H9 (cell line): ENCODE results near the gene MOB4. TPM values are rescaled to one million over a fixed set of nuclear protein-coding genes. Genes with fewer than 3 reads are reported as not detected.

Source experiments
- DNase-seq: peaks from one replicate; pipeline ENCODE4 v3.0.0-alpha.2; 2017
- H2AFZ ChIP-seq: one replicate; pipeline ENCODE4 v1.6.1; 2013; ENCODE audit warnings: mild to moderate bottlenecking, low read length, control low read depth, moderate library complexity
- H2AK5ac ChIP-seq: 2 replicates; pipeline ENCODE4 v1.6.1; 2013; ENCODE audit warnings: low read length, control low read depth, mixed read lengths; ENCODE audit not compliant: insufficient read length
- H2BK120ac ChIP-seq: one replicate; pipeline ENCODE4 v1.6.1; 2013; ENCODE audit warnings: low read depth, mild to moderate bottlenecking, low read length, control low read depth, inconsistent platforms; ENCODE audit not compliant: poor library complexity, severe bottlenecking
- H2BK12ac ChIP-seq: 2 replicates; pipeline ENCODE4 v1.6.1; 2013; ENCODE audit warnings: low read length, control low read depth, mixed read lengths, low read depth; ENCODE audit not compliant: insufficient read length
- H2BK15ac ChIP-seq: 2 replicates; pipeline ENCODE4 v1.6.1; 2013; ENCODE audit warnings: low read depth, low read length, control low read depth
- H2BK20ac ChIP-seq: one replicate; pipeline ENCODE4 v1.6.1; 2013; ENCODE audit warnings: low read depth, mild to moderate bottlenecking, low read length, control low read depth, inconsistent platforms; ENCODE audit not compliant: poor library complexity, severe bottlenecking
- H2BK5ac ChIP-seq: 2 replicates; pipeline ENCODE4 v1.6.1; 2013; ENCODE audit warnings: low read length, control low read depth, mixed read lengths; ENCODE audit not compliant: insufficient read length
- H3K14ac ChIP-seq: 2 replicates; pipeline ENCODE4 v1.6.1; 2013; ENCODE audit warnings: low read length, control low read depth; ENCODE audit not compliant: insufficient read depth
- H3K18ac ChIP-seq: 2 replicates; pipeline ENCODE4 v1.6.1; 2013; ENCODE audit warnings: low read depth, mild to moderate bottlenecking, mixed read lengths, low read length, control low read depth; ENCODE audit not compliant: insufficient read length
- H3K23ac ChIP-seq: 2 replicates; pipeline ENCODE4 v1.6.1; 2013; ENCODE audit warnings: low read length, control low read depth, mixed read lengths, low read depth; ENCODE audit not compliant: insufficient read length
- H3K23me2 ChIP-seq: 2 replicates; pipeline ENCODE4 v1.6.1; 2013; ENCODE audit warnings: low read depth, mild to moderate bottlenecking, mixed read lengths, low read length, control low read depth; ENCODE audit not compliant: insufficient read length, poor library complexity, severe bottlenecking
- H3K27ac ChIP-seq: 2 replicates; pipeline ENCODE4 v1.5.1; 2013; ENCODE audit warnings: low read length, control low read depth, mixed read lengths, low read depth; ENCODE audit not compliant: insufficient read length
- H3K27me3 ChIP-seq: 2 replicates; pipeline ENCODE4 v1.6.1; 2013; ENCODE audit warnings: low read length, control low read depth, inconsistent platforms; ENCODE audit not compliant: insufficient read depth
- H3K4ac ChIP-seq: 2 replicates; pipeline ENCODE4 v1.6.1; 2013; ENCODE audit warnings: low read depth, mild to moderate bottlenecking, control low read depth, inconsistent platforms, low read length, moderate library complexity
- H3K4me1 ChIP-seq: 2 replicates; pipeline ENCODE4 v1.6.1; 2013; ENCODE audit warnings: low read length, control low read depth, inconsistent platforms; ENCODE audit not compliant: insufficient read depth
- H3K4me2 ChIP-seq: 2 replicates; pipeline ENCODE4 v1.6.1; 2013; ENCODE audit warnings: low read length, control low read depth, mixed read lengths; ENCODE audit not compliant: insufficient read length, insufficient read depth
- H3K56ac ChIP-seq: 2 replicates; pipeline ENCODE4 v1.6.1; 2013; ENCODE audit warnings: low read depth, mild to moderate bottlenecking, mixed read lengths, low read length, control low read depth; ENCODE audit not compliant: insufficient read length
- H3K79me1 ChIP-seq: 2 replicates; pipeline ENCODE4 v1.6.1; 2013; ENCODE audit warnings: low read depth, mild to moderate bottlenecking, moderate library complexity, low read length, control low read depth, inconsistent platforms; ENCODE audit not compliant: insufficient read depth, poor library complexity, severe bottlenecking
- H3K79me2 ChIP-seq: 2 replicates; pipeline ENCODE4 v1.6.1; 2013; ENCODE audit warnings: low read length, control low read depth, inconsistent platforms; ENCODE audit not compliant: insufficient read depth
- H3K9ac ChIP-seq: 2 replicates; pipeline ENCODE4 v1.6.1; 2013; ENCODE audit warnings: low read length, control low read depth, mixed read lengths; ENCODE audit not compliant: insufficient read length; ENCODE audit errors: extremely low read depth
- H3K9me3 ChIP-seq: one replicate; pipeline ENCODE4 v1.6.1; 2013; ENCODE audit warnings: low read depth, low read length, inconsistent platforms; ENCODE audit not compliant: control insufficient read depth
- H3T11ph ChIP-seq: one replicate; pipeline ENCODE4 v1.6.1; 2013; ENCODE audit warnings: mild to moderate bottlenecking, low read length, control low read depth, inconsistent platforms
- H4K20me1 ChIP-seq: one replicate; pipeline ENCODE4 v1.6.1; 2013; ENCODE audit not compliant: control insufficient read depth, insufficient read length, insufficient read depth
- H4K5ac ChIP-seq: 2 replicates; pipeline ENCODE4 v1.6.1; 2013; ENCODE audit warnings: low read depth, mild to moderate bottlenecking, mixed read lengths, low read length, control low read depth; ENCODE audit not compliant: insufficient read length
- H4K8ac ChIP-seq: replicated peaks from 2 replicates; pipeline ENCODE4 v1.6.1; 2013; ENCODE audit warnings: low read length, control low read depth, mixed read lengths, low read depth; ENCODE audit not compliant: insufficient read length
- H4K91ac ChIP-seq: 2 replicates; pipeline ENCODE4 v1.6.1; 2013; ENCODE audit warnings: low read depth, mild to moderate bottlenecking, moderate library complexity, mixed read lengths, low read length, control low read depth; ENCODE audit not compliant: insufficient read length
- H3K27ac Mint-ChIP-seq, 3 experiments: 2 replicates in 2 of 3; 3 replicates in 1 of 3; pipeline ENCODE4 v1.8.0; 2020 to 2021; ENCODE audit warnings: mixed read lengths in 3 of 3, mild to moderate bottlenecking in 1 of 3, moderate library complexity in 1 of 3
- H3K27me3 Mint-ChIP-seq: 2 replicates; pipeline ENCODE4 v1.8.0; 2021; ENCODE audit warnings: low read depth, mild to moderate bottlenecking, moderate library complexity, mixed read lengths
- H3K36me3 Mint-ChIP-seq, 3 experiments: 2 replicates in 2 of 3; 3 replicates in 1 of 3; pipeline ENCODE4 v1.8.0; 2020 to 2021; ENCODE audit warnings: low read depth in 3 of 3, mixed read lengths in 3 of 3; ENCODE audit not compliant: insufficient read depth in 1 of 3
- H3K4me1 Mint-ChIP-seq, 2 experiments: 2 replicates each; pipeline ENCODE4 v1.8.0; 2020; ENCODE audit warnings: mixed read lengths in 2 of 2
- H3K4me3 Mint-ChIP-seq, 2 experiments: 2 replicates in 1 of 2; 3 replicates in 1 of 2; pipeline ENCODE4 v1.8.0; 2020 to 2021; ENCODE audit warnings: mild to moderate bottlenecking in 2 of 2, mixed read lengths in 2 of 2, moderate library complexity in 1 of 2
- H3K9me3 Mint-ChIP-seq, 2 experiments: 2 replicates in 1 of 2; 3 replicates in 1 of 2; pipeline ENCODE4 v1.8.0; 2020; ENCODE audit warnings: mild to moderate bottlenecking in 2 of 2, mixed read lengths in 2 of 2, moderate library complexity in 1 of 2
- CTCF ChIP-seq: fragments of 200-600 bp; sonication (generic); conservative IDR thresholded peaks from 3 replicates; pipeline ENCODE4 v1.8.0; 2021; ENCODE audit warnings: antibody characterized with exemption, mild to moderate bottlenecking
- WGBS: extraction: QIAGEN DNeasy Blood & Tissue Kit; methylation state at CpG from one replicate; pipeline ENCODE4 v1.1.7; 2013; ENCODE audit warnings: missing lambda C conversion rate, low lambda C conversion rate, mixed read lengths; ENCODE audit not compliant: insufficient read length; ENCODE audit errors: extremely low coverage; 5-methylcytosine and 5-hydroxymethylcytosine counted together
- total RNA-seq: library from RNA; stranded (reverse); gene quantifications from 2 replicates; pipeline ENCODE4 v1.2.1, GENCODE V29; 2021

The MOB4 gene
- total RNA-seq, 1 experiment from 2014 or later = 57.6 TPM

DNA sequence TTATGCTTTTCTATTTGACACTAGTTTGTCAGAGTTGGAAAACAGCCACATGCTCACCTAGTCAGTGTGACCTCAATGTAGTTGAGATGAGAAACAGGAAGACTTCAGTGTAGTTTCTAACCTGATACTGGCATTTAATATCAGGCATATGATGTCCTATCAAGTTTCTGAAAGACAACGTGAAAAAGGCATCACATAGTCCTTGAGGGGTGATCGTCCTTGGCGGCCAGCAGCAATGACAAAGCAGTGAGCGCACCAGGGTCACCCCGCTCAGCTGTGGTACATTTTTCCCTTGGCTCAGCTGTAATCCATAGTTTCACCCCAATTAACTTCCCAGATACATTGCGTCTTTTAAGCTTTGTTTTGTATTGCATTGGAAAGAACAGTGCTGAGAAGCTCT, 11.4 kb upstream of the MOB4 start:
- WGBS = no CpG with 5 or more reads among the region's 6 CpGs
- no peaks in the 10 kb centered on the region; a peak in 1 of 5 replicates for H3K9me3 Mint-ChIP-seq
- Histone ChIP-seq H3K14ac (no peak overlapping the region), H4K8ac (no peak overlapping the region), H3K27ac (no peak overlapping the region), H3K4ac (no peak overlapping the region), H3K23ac (no peak overlapping the region), H3K27me3 (no peaks in the 10 kb centered on the region), H2BK20ac (no peak overlapping the region), H2BK15ac (no peak overlapping the region), H3K56ac (no peak overlapping the region), H3K9ac (no peak overlapping the region), H3T11ph (no peak overlapping the region), H3K18ac (no peak overlapping the region), H4K5ac (no peak overlapping the region), H3K79me1 (no peaks in the 10 kb centered on the region), H2AK5ac (no peak overlapping the region), H3K79me2 (peaks cover 14% of the 10 kb centered on the region; the same call in 1 of the 2 replicates), H3K4me1 (no peaks in the 10 kb centered on the region; the same call in 1 of the 2 replicates), H2BK120ac (no peak overlapping the region), H2BK5ac (no peak overlapping the region), H3K23me2 (no peaks in the 10 kb centered on the region), H4K20me1 (no peaks in the 10 kb centered on the region), H3K4me2 (no peak overlapping the region), H4K91ac (no peak overlapping the region), H2AFZ (no peak overlapping the region), H2BK12ac (no peak overlapping the region), H3K9me3 (no peaks in the 10 kb centered on the region)
- no peak for DNase-seq
- peaks cover 10 to 14% of the 10 kb centered on the region in 2 experiments for H3K4me1 Mint-ChIP-seq
- H3K27ac Mint-ChIP-seq = peak overlapping the region in 1 of 3 experiments; percentile 81; a peak in 3 of 7 replicates
- no peak for TF ChIP-seq CTCF
- H3K36me3 Mint-ChIP-seq = peaks cover 31 to 50% (median 45%) of the 10 kb centered on the region in 3 experiments
- no peaks in the 10 kb centered on the region for H3K27me3 Mint-ChIP-seq
- H3K4me3 Mint-ChIP-seq = no peak overlapping the region
